MCF 10A (cell line): ENCODE data around the gene TPX2. TPM values are rescaled to one million over a fixed set of nuclear protein-coding genes. Genes with fewer than 3 reads are reported as not detected.

Experiments used
- BruUV-seq: library from RNA; stranded (reverse); fragments of 400-500 nt; replicated peaks from 2 replicates; lab custom pipeline; 2021; lab: Mats Ljungman, UMichigan
- CTCF ChIA-PET: fragments of 300-600 bp; sonication (Branson Sonifier 250); formaldehyde crosslinking; extraction: SDS; loops from one replicate; lab custom pipeline; 2021; ENCODE audit warnings: antibody characterized with exemption, inconsistent platforms; lab: Yijun Ruan, JAX
- POLR2A ChIA-PET: fragments of 300-600, 350-650 bp; sonication (Branson Sonifier 250); formaldehyde crosslinking; extraction: SDS; loops from one replicate; lab custom pipeline; 2020; ENCODE audit warnings: antibody characterized with exemption, inconsistent platforms; lab: Yijun Ruan, JAX
- DNase-seq: peaks from one replicate; pipeline ENCODE4 v3.0.0-alpha.2; 2018; ENCODE audit not compliant: unreplicated experiment
- H3K27ac Mint-ChIP-seq: one replicate; pipeline ENCODE4 v1.8.0; 2022; ENCODE audit warnings: mild to moderate bottlenecking, low read depth, mixed read lengths; ENCODE audit not compliant: unreplicated experiment
- H3K27me3 Mint-ChIP-seq: one replicate; pipeline ENCODE4 v1.8.0; 2022; ENCODE audit warnings: mixed read lengths; ENCODE audit not compliant: insufficient read depth, unreplicated experiment
- H3K36me3 Mint-ChIP-seq: one replicate; pipeline ENCODE4 v1.8.0; 2022; ENCODE audit warnings: mild to moderate bottlenecking, moderate library complexity, mixed read lengths; ENCODE audit not compliant: insufficient read depth, unreplicated experiment
- H3K4me1 Mint-ChIP-seq: one replicate; pipeline ENCODE4 v1.8.0; 2022; ENCODE audit warnings: mixed read lengths; ENCODE audit not compliant: insufficient read depth, unreplicated experiment
- H3K4me3 Mint-ChIP-seq: one replicate; pipeline ENCODE4 v1.8.0; 2022; ENCODE audit warnings: mild to moderate bottlenecking, moderate library complexity, mixed read lengths; ENCODE audit not compliant: unreplicated experiment
- H3K9me3 Mint-ChIP-seq: one replicate; pipeline ENCODE4 v1.8.0; 2022; ENCODE audit warnings: mixed read lengths; ENCODE audit not compliant: unreplicated experiment
- intact Hi-C: fragments of 100-400 bp; cut with micrococcal nuclease; formaldehyde crosslinking; loops from 2 replicates; pipeline ENCODE4 v1.14.1; 2022
- total RNA-seq: library from RNA; stranded (reverse); gene quantifications from 2 replicates; pipeline ENCODE4 v1.2.3, GENCODE V29; 2022
- TF ChIP-seq, protein P1 (sequence below): fragments of 200-600 bp; IDR thresholded peaks from one replicate; pipeline ENCODE4 v1.8.0; 2022; ENCODE audit warnings: antibody characterized with exemption, mild to moderate bottlenecking; ENCODE audit not compliant: unreplicated experiment

Gene TPX2
- total RNA-seq, 1 experiment from 2014 or later, result 79.6 TPM

DNA sequence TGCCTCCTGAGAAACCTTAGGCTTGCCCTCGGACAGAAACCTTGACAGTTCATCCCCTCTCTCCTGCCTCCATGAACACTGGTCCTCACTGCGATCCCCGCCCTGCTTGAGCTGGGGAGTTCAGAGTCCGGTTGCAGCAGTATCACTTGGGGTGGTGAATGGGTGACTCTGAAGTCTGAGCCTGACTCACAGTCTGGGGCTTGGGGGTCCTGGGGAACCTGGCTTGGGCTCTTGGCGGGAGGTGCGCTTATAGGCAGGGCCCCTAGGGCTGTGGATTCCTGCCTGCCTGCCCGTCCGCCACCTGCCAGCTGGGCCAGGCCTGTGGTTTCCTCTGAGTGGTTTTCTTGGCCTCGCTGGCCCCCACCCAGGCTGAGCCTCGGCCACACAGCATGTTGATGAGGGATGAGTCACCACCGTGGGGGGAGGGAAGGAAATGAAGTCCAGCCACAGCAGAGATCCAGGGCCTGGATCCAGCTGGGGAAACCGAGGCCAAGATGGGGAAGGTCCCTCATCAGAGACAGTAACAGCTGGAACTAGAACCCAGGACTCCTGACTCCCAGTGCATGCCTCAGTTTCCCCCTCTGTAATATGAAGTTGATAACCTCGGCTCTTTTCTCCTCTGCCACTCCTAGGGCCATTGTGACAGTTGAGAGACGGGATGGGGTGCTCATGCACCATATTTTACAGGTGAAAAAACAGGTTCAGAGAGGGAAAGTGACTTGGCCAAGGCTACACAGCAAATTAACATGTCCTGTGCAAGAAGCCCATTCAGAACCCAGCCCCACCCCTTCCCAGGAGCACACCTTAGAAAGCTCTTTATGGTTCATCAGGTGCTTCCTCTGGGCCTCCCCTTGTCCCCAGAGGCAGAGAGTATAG, 97.1 kb downstream of the TPX2 start:
- POLR2A ChIA-PET, result interaction anchor here (0.7 kb wide), 1 partner anchor 238 kb away, joined by 3 read pairs; no protein-coding TSS in a partner anchor
- intact Hi-C loops, result no loop called here
- BruUV-seq, result no TSS peak
- TF ChIP-seq, protein P1, sequence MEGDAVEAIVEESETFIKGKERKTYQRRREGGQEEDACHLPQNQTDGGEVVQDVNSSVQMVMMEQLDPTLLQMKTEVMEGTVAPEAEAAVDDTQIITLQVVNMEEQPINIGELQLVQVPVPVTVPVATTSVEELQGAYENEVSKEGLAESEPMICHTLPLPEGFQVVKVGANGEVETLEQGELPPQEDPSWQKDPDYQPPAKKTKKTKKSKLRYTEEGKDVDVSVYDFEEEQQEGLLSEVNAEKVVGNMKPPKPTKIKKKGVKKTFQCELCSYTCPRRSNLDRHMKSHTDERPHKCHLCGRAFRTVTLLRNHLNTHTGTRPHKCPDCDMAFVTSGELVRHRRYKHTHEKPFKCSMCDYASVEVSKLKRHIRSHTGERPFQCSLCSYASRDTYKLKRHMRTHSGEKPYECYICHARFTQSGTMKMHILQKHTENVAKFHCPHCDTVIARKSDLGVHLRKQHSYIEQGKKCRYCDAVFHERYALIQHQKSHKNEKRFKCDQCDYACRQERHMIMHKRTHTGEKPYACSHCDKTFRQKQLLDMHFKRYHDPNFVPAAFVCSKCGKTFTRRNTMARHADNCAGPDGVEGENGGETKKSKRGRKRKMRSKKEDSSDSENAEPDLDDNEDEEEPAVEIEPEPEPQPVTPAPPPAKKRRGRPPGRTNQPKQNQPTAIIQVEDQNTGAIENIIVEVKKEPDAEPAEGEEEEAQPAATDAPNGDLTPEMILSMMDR, result no peak
- Mint-ChIP-seq H3K9me3 (no peaks in the 10 kb centered on the region), H3K4me3 (no peak overlapping the region), H3K27me3 (no peaks in the 10 kb centered on the region), H3K36me3 (no peaks in the 10 kb centered on the region), H3K27ac (no peak overlapping the region), H3K4me1 (peaks cover 6% of the 10 kb centered on the region)
- peak; percentile 93 for DNase-seq
- CTCF ChIA-PET, result interaction anchor here (0.9 to 10.4 kb wide), 9 partner anchors 9 to 662 kb away, joined by 3 to 92 read pairs (median 13); partner anchors contain the start of gene FOXS1

DNA sequence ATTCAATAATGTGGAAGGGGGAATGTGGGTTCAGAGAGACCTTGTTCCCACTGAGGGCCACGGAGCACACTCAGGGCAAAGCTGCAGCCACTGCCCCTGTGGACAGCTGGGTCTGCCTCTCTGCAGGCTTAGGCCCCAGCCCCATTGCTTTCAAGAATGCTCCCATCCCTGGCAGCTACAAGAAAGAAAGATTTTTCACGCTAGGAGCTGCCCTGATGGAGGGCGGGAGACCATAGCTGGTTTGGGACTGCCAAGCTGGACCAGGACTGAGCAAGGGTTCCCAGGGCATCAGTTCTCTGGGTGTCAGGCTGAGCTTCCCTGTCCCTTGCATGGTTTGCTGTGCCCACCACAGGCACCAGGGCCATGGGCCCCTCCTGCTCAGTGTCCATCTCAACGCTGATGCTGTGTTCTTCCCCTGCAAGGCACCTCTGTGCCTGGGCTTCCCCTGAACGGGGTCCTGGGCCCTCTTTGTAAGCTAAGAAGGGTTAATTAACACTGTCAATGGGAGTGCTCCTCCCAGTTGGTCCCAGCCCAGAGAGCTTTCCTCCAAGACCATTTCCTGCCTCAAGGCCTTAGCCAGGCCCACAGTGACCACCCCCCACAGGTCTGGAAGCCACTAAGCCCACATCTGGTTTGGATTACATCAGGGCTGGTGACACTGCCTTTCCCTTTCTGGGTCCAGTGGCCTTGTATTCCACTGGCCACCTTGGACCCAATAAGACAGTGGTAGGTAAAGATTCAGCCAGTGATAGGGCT, 97.9 kb downstream of the TPX2 start:
- no TSS peak for BruUV-seq
- POLR2A ChIA-PET, result interaction anchor here (0.7 kb wide), 1 partner anchor 239 kb away, joined by 3 read pairs; no protein-coding TSS in a partner anchor
- no peaks in the 10 kb centered on the region for H3K36me3 Mint-ChIP-seq
- H3K9me3 Mint-ChIP-seq, result no peaks in the 10 kb centered on the region
- CTCF ChIA-PET, result interaction anchor here (1.2 to 10.4 kb wide), 8 partner anchors 10 to 255 kb away, joined by 3 to 92 read pairs (median 18); partner anchors contain the start of gene FOXS1
- H3K4me1 Mint-ChIP-seq, result peaks cover 10% of the 10 kb centered on the region
- no peak overlapping the region for H3K27ac Mint-ChIP-seq
- TF ChIP-seq, protein P1, result no peak
- DNase-seq, result no peak
- intact Hi-C loops, result no loop called here
- no peak overlapping the region for H3K4me3 Mint-ChIP-seq
- H3K27me3 Mint-ChIP-seq, result no peaks in the 10 kb centered on the region

DNA sequence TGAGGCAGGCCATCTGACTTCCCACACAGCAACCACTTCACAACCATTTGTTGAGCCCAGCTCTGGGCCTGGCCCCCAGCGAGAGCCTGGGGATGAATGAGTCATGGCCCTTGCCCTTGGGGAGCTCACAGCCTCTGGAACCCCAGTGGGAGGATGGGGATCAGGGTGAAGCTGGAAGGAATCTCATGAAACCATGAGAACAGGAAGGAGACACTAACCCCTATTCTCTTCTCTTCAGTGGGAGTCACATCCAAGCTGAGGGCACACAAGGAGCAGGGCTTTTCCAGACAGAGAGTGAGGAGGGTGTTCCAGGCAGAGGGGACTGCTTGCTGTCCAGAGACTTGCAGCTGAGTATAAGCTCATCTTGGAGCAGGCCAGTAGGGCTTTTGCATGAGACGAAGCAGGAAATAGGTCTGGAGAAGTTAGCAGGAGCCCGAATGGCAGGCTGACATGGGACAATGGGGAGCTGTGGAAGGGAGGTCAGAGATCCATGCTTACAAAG, 98.9 kb downstream of the TPX2 start:
- Mint-ChIP-seq H3K9me3 (no peaks in the 10 kb centered on the region), H3K27me3 (no peaks in the 10 kb centered on the region), H3K4me1 (peaks cover 18% of the 10 kb centered on the region), H3K36me3 (no peaks in the 10 kb centered on the region), H3K27ac (no peak overlapping the region), H3K4me3 (no peak overlapping the region)
- CTCF ChIA-PET, result interaction anchor here (0.5 to 10.4 kb wide), 9 partner anchors 9 to 193 kb away, joined by 3 to 92 read pairs (median 13); partner anchors contain the start of gene FOXS1
- DNase-seq, result peak; percentile 52
- TF ChIP-seq, protein P1, result no peak
- intact Hi-C loops, result no loop called here
- no TSS peak for BruUV-seq
- POLR2A ChIA-PET, result interaction anchor here (0.9 to 1.1 kb wide), 3 partner anchors 17 to 272 kb away, joined by 3 to 4 read pairs (median 4); partner anchors contain the start of gene TM9SF4
